ENCODE data around the gene ASAP2.

Gene ASAP2

DNA sequence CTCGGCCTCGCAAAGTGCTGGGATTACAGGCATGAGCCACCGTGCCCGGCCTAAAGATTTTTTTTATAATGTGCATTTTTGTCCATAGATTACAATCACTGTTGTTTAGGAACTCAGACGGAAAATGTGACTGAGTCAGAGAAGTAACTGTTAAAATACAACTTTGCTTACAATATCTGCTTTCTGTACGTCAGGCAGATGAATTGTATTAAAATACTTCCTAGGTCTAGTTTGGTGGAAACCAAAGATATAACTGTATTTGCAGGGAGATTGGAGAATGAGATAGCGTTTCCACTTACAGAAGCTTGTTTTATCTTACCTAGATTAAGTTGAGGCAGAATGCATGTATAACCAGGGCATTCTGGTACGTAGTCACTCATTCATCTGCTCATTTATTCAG is 36.7 kb downstream of the ASAP2 start:
- no peak for DNase-seq (ENCODE audit: extremely low read depth, low read depth)

DNA sequence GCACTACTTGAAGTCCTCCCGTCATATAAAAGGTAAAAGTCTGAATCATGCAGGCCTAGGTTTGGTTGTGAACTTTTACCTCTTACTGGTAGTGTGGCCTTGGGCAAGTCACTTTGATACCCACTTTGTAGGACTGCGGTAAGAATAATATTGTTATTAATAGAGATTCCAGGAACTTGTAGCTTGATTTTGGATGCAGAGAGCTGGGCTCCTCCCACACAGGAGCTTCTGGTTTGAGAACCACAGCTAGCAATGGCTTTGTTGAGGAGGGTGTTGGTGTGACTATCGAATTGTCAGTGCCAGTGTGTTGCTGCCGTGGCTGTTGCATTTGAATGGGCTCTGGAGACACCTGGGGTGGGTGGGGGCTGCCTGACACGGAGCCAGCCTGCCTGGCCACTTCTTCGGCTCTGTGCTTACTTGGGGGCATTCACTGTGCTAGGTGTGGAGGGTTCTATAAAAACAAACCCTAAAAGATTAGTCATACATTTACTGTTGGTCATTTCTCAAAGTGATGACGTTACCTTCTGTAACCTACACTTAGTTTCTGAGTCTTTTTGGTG is 38.5 kb downstream of the ASAP2 start:
- no peak for DNase-seq (ENCODE audit: extremely low read depth, low read depth)
- TF ChIP-seq, protein P1, sequence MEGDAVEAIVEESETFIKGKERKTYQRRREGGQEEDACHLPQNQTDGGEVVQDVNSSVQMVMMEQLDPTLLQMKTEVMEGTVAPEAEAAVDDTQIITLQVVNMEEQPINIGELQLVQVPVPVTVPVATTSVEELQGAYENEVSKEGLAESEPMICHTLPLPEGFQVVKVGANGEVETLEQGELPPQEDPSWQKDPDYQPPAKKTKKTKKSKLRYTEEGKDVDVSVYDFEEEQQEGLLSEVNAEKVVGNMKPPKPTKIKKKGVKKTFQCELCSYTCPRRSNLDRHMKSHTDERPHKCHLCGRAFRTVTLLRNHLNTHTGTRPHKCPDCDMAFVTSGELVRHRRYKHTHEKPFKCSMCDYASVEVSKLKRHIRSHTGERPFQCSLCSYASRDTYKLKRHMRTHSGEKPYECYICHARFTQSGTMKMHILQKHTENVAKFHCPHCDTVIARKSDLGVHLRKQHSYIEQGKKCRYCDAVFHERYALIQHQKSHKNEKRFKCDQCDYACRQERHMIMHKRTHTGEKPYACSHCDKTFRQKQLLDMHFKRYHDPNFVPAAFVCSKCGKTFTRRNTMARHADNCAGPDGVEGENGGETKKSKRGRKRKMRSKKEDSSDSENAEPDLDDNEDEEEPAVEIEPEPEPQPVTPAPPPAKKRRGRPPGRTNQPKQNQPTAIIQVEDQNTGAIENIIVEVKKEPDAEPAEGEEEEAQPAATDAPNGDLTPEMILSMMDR (IDR thresholded peaks at IDR 0.05; ENCODE audit: low read depth, low read length, missing control alignments), result no peak
- H3K4me3 ChIP-seq (replicated peaks; ENCODE audit: low read depth, low read length), result no peak overlapping the region

More for the DNA sequence above, 36.7 kb downstream of the ASAP2 start:
- TF ChIP-seq, protein P1 (IDR thresholded peaks at IDR 0.05; ENCODE audit: low read depth, low read length, missing control alignments), result no peak
- H3K4me3 ChIP-seq (replicated peaks; ENCODE audit: low read depth, low read length), result no peak overlapping the region

DNA sequence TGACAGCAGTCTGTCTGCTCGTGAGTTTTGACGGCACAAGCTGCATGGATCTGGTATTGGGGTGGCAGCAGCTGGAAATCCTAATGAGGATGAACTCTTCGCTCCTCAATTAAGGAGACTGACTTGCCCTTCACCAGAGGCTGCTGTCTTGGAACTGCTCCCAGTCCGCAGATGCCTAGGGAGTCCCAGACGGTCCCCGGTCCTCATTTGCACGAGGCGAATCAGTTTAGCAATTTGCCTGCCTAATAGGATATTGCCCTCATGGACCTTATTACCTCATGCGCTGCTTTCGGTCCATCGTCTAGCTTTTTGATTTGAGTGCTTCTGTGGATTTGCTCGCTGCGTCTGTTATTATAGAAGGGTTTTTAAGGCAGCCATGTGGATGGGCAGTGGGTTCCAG is 40.6 kb downstream of the ASAP2 start:
- TF ChIP-seq, protein P1 (IDR thresholded peaks at IDR 0.05; ENCODE audit: low read depth, low read length, missing control alignments), result no peak
- no peak for DNase-seq (ENCODE audit: extremely low read depth, low read depth)
- no peak overlapping the region for H3K4me3 ChIP-seq (replicated peaks; ENCODE audit: low read depth, low read length)

DNA sequence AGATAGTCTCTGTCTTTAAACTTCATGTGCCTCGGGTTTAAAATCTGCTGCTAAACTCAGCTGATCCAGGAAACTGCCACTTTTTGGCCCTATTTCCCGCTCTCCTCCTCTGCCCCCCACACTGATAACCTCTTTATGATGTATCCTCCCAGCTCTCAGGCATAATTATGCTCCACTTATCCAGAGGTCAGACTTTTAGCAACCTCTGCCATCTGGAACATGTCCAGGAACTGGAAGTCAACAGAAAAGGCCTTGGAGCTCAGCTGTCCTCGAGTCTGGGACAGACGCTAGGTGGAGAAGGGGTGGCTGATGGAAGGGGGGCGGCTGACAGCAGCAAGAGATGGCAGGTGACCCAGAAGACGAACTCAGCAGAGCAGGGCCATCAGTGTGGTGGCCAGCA is 41.2 kb downstream of the ASAP2 start:
- TF ChIP-seq, protein P1 (IDR thresholded peaks at IDR 0.05; ENCODE audit: low read depth, low read length, missing control alignments), result no peak
- DNase-seq (ENCODE audit: extremely low read depth, low read depth), result no peak
- no peak overlapping the region for H3K4me3 ChIP-seq (replicated peaks; ENCODE audit: low read depth, low read length)

DNA sequence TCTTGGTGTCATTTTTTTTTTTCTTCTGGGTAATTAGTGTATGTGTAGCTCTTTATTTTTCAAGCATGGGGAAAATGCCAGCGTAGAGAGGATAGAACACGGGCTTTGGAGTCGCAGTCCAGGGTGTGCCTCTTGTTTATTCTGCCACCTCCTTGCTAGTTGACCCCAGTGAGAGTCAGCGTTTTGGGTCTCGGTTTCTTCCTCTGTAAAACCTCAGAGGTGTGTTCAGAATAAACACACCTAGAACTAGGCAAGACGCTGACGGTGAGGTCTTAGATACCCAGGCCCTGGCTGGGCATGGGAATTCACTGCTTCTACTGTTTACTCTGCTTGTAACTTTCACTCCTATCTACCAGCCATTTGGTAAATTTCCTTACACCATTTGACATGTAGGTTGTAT is 41.8 kb downstream of the ASAP2 start:
- no peak for DNase-seq (ENCODE audit: extremely low read depth, low read depth)
- H3K4me3 ChIP-seq (replicated peaks; ENCODE audit: low read depth, low read length), result no peak overlapping the region
- TF ChIP-seq, protein P1 (IDR thresholded peaks at IDR 0.05; ENCODE audit: low read depth, low read length, missing control alignments), result no peak

DNA sequence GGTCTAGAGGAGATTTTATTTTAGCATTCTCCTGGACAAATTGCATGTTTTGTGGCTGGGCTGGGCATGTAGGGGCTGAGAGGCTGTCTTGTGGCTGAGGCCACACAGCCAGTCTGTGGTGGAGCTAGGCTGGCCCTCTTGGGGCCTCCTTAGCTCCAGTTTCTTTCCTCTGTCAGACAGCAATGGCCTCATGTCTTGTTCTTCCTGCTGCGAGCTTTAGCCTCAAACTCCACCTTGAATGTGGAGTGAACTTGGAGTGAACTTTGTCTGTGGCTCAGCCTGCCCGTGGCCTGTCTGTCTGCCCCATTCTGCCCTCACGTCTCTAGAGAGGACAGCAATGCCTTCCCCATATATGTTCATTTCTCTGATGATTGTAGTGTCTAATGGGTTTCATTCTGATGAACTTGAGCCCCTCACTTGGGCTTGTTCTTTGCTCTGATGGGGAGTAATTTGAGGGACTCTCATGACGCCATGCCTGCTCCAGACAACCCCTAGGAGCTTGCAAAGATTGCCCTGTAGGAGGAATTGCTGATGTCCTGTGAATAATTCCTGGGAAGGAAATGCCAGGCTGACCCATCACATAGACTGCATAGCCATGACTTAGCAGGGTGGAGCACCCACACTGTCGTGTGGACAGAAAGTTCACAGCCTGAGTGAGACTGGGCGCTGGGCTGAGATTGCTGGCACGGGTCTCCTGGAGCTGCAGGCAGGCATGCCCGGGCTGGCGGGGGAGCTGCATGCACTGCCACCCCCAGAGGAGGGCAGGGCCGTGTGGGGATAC is 42.6 kb downstream of the ASAP2 start:
- no peak overlapping the region for H3K4me3 ChIP-seq (replicated peaks; ENCODE audit: low read depth, low read length)
- no peak for DNase-seq (ENCODE audit: extremely low read depth, low read depth)
- TF ChIP-seq, protein P1 (IDR thresholded peaks at IDR 0.05; ENCODE audit: low read depth, low read length, missing control alignments), result no peak

Data from HFF-Myc (cell line).